ENCODE data around the gene ARMC9.
"Not testable (repeated sequence)": the region's sequence is repeated elsewhere in the genome, so short reads cannot be mapped to it uniquely, and the experiment has no call there.

ARMC9 gene

GRCh38 chr2:231347081-231347480 is 148.7 kb downstream of the ARMC9 start:
- no peak for DNase-seq

GRCh38 chr2:231347638-231348037 is 149.2 kb downstream of the ARMC9 start:
- no peak for DNase-seq

DNA sequence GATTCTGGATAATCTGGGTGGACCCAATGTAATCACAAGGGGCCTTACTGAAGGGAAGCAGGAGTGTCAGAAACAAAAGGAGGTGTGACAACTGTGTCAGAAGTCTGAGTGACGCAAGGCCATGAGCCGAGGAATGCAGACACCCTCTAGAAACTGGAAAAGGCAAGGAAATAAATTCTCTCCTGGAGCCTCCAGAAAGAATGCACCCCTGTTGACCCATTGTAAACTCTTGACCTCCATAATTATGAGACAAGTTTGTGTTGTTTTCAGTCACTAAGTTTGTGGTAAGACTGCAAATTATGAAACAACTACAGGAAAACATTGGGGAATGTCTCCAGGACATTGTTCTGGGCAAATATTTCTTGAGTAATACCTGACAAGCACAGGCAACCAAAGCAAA is 149.7 kb downstream of the ARMC9 start:
- no peak for DNase-seq

GRCh38 chr2:231348704-231349373 is 150.4 kb downstream of the ARMC9 start:
- no peak for DNase-seq

- DNase-seq = not testable (repeated sequence)
Observed at GRCh38 chr2:231349374-231349735, 150.9 kb downstream of the ARMC9 start.

DNA sequence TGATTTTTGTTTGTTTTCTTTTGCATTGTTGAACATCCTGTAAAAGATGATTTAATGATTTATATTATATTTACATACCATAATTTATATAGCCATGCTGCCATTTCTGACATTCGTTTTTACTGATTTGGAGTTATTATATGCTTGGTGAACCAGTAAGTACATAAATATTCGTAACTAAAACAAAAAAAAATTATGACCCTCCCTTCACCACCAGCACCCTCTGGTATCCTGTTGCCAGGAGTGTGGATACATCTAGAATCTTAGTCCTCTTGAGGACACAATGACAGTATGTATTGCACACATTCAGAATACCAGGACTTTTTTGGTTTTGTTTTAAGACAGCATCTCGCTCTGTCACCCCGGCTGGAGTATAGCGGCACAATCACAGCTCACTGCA is 153.2 kb downstream of the ARMC9 start:
- DNase-seq = no peak

GRCh38 chr2:231353469-231353868 is 155.0 kb downstream of the ARMC9 start:
- no peak for DNase-seq

DNA sequence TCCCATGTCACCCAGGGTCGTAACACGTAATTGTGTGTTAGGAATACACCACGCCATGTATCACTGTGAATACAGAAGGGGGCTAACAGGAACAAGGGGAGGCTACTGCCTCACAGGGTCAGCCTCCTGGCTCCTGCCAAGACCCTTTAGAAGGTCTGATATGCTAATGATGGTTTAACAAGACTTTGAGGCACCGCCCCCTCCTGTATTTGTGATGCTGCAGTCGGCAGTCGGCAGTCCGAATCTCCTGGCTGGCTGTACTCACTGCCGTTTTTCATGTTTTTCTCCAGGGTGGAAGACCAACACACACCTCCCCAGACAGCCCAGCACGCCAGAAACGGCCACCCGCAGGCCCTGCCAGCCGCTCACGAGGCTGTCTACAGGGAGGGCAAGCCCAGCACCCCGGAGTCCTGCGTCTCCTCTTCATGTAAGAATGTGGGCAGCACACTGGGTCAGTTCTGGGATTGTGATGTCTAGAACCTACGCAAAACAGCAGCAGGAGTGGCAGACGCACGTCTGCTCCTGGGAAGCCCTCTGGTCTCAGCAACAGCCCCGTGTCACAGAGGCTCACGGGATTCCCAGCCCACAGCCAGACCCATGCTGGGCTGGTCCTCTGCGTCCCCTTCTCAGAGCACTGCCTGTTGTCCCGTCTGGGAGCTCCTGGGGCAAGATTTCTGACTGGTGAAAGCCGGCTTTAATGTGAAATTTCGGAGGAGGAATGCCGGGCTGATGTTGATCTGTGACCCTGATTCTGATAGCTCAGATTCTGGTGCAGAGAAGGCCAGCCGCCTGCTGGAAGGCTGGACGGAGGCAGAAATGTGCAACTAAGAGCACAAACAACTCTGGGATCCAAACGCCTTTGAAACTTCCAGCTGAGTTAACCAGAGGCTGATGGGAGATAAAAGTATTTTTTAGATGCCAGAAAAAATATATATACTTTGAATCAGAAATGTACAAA is 157.4 kb downstream of the ARMC9 start:
- DNase-seq = no peak

GRCh38 chr2:231356466-231356844 is 158.0 kb downstream of the ARMC9 start:
- DNase-seq = no peak

DNA sequence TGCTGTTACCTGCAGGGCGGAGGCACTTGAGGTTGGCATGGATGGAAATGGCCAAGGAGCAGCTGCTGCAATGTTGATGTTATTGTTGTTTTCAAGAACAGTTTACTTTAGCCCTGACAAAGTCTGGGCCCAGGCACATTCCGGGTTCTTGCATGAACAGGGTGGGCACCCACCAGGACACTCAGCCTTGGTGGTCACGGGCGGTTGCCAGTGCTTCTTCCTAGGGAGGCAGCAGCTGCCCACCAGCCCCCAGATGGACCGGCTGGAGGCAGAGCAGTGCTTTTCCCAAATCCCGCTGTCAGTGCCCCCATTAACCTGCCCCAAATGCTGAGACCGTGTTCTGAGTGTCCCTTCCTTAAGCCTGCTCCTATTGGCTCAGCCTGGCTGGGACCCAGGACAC is 158.6 kb downstream of the ARMC9 start:
- DNase-seq = no peak

GRCh38 chr2:231357931-231358330 is 159.5 kb downstream of the ARMC9 start:
- DNase-seq = no peak

- no peak for DNase-seq
Observed at GRCh38 chr2:231359441-231359840, 161.0 kb downstream of the ARMC9 start.

GRCh38 chr2:231359948-231360347 is 161.5 kb downstream of the ARMC9 start:
- peak; percentile 72 for DNase-seq

DNA sequence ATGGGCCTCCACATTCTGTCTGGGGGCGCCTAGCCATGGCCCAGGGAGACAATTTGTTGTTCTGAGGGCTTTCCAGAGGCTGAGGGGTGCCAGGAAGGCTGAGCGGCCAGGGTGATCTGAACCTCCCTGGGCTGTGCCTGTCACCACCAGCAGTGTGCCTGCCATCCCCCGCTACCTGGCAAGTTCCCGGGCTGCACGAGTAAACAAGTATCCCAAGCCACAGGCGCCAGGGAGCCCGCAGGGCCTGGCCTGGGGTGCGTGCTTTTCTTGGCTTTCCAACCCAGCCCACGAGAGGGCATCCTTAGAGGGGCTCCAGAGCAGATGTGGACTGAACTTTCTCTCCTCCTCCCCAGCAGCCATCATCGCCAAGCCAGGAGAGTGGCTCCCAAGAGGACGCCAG is 162.0 kb downstream of the ARMC9 start:
- no peak for DNase-seq

GRCh38 chr2:231360881-231361371 is 162.5 kb downstream of the ARMC9 start:
- no peak for DNase-seq

- no peak for DNase-seq
Observed at GRCh38 chr2:231361701-231362554, 163.5 kb downstream of the ARMC9 start.

- DNase-seq = no peak
Observed at GRCh38 chr2:231362555-231363184, 164.2 kb downstream of the ARMC9 start.

DNA sequence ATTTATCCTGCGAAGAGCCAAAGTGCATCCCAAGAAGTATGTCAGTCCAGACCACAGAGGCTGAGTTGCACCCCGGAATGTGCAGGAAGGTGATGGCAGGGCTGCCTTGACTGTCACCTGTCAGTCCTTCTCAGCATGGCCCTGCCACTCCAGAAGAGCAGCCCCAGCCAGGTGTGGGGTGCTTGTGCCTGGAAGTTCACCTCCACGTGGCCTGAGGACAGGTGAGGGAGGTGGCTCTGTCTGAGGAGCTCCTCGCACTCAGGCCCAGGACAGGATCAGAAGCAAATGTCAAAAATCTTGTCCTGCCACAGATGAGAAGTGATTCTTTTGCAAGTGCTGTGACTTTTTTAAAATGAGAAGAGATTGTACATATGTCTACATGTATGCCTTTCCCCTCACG is 165.6 kb downstream of the ARMC9 start:
- no peak for DNase-seq

DNA sequence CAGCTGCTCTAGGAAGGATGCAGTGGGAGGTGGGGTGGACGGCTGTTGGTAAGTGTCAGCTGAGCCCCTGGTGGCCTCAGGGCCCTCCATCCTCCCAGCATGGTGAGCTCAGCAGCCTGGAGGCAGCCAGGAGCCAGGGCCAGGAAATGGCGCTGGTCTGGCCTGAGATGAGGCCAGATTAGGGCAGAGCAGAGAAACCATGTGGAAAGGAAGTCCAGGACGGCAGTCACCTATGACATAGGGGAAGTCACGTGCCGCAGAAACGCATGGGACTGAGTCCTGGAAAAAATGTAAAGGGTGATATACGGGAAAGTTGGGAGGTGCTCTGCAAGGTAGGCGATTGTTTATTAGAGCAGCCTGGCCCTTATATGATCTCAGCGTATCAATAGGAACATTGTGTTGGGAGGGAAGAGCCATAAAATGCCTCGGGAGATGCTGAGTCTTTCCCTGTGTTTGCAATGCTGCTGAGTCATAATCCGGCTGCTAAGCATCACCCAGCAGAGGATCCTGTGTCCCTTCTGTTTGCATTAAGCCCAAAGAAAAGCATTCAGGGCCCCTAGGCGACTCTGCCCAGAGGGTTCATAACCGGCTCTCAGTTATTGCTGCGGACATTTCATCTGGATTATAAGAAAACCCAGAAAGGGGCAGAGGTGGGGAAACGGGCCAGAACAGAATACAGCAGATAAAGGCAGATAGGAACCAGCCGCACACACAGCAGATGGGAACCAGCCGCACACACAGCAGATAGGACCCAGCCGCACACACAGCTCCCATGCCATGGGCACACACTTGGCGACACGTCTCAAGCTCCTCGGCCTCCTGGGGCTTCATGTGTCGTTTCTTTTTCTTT is 166.8 kb downstream of the ARMC9 start:
- peak; percentile 50 for DNase-seq

GRCh38 chr2:231367178-231367577 is 168.7 kb downstream of the ARMC9 start:
- no peak for DNase-seq

- no peak for DNase-seq
Observed at GRCh38 chr2:231369580-231370428, 171.4 kb downstream of the ARMC9 start.
